Erythroblast (primary cell): ENCODE measurements around the gene GTF2F2.
A peak's percentile ranks its signal among the peaks of the same experiment; 100 is the strongest.

Experiments
- DNase-seq, 2 experiments: peaks; one replicate each; lab custom pipeline; 2025; lab: John Stamatoyannopoulos, UW
- GATA1 ChIP-seq: IDR thresholded peaks from 2 replicates; pipeline ENCODE4 v1.6.1; 2011; ENCODE audit warnings: low read depth, mild to moderate bottlenecking, control low read depth, low read length, moderate library complexity
- POLR2A ChIP-seq: IDR thresholded peaks from 2 replicates; pipeline ENCODE4 v1.6.1; 2011; ENCODE audit warnings: mild to moderate bottlenecking, low read length

Gene GTF2F2

GRCh38 chr13:45255247-45255987 lies 135.1 kb downstream of the GTF2F2 start:
- TF ChIP-seq POLR2A (no peak), GATA1 (no peak)
- DNase-seq, result no peak

- no peak for DNase-seq
- TF ChIP-seq GATA1, result no peak
- TF ChIP-seq POLR2A, result no peak
Observed at GRCh38 chr13:45256254-45256653, 135.9 kb downstream of the GTF2F2 start.

DNA sequence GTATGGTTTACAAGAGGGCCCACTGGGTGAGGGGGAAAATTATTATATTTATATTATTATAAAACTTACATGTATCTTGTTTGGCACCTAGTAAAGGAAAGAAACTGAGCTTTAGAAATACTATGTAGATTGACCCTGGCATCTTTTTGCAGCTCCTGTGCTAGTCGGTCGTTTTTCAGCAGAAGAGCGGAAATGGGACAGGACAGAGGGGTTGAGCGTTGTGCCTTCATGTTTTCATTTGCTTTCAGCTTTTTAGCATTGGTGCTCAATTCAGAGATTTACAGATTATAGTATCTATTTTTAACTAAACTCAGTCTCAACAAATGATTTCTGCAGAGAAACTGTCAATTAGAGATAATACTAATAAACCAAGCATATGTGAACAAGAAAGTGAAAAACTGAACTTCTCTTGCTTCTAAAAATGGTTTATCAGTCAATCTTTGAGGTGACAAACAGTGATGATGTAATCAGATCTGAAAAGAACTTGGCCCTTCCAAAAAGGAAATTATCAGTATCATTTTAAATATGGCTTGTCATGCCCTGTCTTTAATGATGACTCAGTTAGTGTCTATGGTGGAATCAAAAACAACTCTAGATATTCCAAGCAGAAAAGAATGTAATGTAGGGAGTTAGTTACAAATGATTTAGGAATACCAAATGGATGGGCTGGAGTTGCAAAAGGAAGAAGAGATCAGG lies 137.5 kb downstream of the GTF2F2 start:
- peak in 1 of 2 experiments; percentile 16 for DNase-seq
- TF ChIP-seq GATA1 (no peak), POLR2A (no peak)

DNA sequence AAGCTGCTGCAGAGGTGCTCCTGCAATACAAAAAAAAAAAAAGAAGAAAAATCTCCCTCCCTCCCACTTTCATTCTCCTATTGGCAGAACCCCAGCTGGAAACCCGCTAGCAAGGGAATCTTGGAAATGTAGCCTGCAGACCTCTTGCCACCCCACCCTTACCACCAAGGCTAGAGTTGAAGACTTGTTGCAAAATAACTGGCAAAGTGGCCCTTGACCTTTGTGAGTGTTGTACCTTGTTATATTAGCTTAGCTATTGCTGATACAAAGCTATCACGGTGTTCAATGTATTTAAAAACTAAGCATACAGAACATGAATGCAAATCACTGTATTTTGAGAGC lies 138.0 kb downstream of the GTF2F2 start:
- TF ChIP-seq GATA1 (no peak), POLR2A (no peak)
- DNase-seq, result no peak

DNA sequence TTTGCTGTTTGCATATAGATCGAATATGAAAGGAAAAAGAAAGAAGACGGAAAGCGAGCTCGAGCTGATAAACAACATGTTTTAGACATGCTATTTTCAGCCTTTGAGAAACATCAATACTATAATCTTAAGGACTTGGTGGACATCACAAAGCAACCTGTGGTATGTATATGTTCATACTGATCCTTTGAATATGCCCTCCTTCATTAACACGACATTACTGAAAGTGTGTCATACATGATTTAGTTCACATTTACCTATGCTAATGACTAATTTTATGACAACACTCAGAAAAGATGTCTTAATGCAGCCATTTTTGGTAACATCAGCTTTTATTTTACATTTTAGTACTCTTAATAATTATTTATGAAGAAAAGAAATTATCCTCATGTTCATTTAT lies 146.9 kb downstream of the GTF2F2 start:
- TF ChIP-seq GATA1 (no peak), POLR2A (no peak)
- DNase-seq, result no peak

GRCh38 chr13:45269204-45269603 lies 148.9 kb downstream of the GTF2F2 start:
- TF ChIP-seq POLR2A (no peak), GATA1 (no peak)
- no peak for DNase-seq

DNA sequence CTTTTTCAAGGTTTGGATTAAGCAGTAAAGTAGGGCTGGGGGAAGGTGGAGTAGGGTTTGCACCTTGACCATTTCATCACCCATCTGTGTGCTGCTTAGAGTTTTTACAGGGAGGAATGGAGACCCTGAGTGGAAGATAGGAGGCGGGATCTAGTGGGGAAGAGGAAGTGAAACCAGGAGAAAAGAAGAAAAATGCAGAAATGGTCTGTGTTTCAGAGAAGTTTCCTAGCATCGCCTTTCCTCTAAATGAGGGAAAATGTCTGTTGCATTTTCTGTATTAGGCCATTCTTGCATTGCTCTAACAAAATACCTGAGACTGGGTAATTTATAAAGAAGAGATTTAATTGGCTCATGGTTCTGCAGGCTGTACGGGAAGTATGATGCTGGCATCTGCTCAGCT lies 156.6 kb downstream of the GTF2F2 start:
- DNase-seq, result no peak
- no peak for TF ChIP-seq GATA1
- TF ChIP-seq POLR2A, result no peak

GRCh38 chr13:45278096-45278645 lies 157.9 kb downstream of the GTF2F2 start:
- DNase-seq, result no peak
- TF ChIP-seq POLR2A (no peak), GATA1 (no peak)

DNA sequence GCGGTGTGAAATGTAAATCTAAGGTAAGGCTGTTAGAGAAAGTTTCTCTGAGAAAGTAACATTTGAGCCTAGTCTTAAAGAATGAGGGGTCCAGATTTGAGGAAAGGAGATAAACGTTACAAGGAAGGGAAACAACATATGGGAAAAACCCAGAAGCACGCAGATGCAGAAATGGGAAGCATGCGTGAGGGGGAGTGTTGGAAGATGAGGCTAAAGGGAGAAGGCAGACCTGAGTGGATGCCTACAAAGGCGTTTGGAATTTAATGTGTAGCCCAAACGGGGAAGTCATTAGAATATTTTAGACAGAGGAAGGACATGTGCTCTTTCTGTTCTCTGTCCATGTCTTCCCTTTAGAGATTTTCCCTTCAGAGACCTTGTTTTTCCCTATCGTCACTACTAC lies 159.7 kb downstream of the GTF2F2 start:
- DNase-seq, result no peak
- no peak for TF ChIP-seq POLR2A
- TF ChIP-seq GATA1, result no peak

DNA sequence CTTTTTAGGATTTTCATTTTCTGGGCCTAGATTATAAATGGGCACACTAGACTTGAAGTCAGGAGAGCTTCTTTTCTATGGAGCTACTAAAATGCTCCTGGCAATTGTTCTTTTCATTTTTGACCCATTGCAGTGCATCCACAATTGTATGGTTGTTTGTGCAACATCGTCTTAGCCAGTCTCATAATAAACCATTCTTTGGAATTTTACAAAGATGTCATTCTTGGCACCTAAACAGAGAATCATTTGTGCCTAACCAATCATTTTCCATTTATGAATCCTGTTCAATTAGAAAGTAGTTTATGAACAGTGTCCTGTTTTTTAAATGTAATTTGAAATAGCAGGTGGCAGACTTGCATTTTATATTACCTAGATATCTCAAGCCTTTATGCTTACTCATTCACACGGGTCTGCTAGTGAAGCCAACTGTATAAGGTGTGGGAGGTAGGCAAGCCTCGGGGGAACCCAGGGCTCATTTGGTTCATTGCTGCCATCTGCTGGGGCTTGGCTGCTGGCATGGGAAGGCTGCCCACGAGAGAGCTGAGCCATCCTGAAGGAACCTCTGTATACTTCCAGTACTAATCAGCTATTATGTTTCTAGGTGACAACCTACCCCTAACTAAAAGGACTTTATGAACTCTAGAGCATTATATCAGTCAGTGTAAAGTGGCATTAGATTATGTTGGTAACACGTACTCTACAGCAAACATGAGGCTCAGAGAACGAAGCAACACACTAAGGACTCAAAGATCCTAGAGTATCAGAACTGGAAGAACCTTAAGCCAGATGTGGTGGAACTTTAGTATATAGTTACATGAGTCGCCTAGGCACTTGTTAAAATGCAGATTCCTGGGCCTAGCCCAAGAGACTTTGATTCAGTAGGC lies 160.7 kb downstream of the GTF2F2 start:
- peak; percentile 53 to 74 for DNase-seq
- no peak for TF ChIP-seq POLR2A

- no peak for DNase-seq
- TF ChIP-seq GATA1 (no peak), POLR2A (no peak)
Observed at GRCh38 chr13:45282994-45283393, 162.7 kb downstream of the GTF2F2 start.

DNA sequence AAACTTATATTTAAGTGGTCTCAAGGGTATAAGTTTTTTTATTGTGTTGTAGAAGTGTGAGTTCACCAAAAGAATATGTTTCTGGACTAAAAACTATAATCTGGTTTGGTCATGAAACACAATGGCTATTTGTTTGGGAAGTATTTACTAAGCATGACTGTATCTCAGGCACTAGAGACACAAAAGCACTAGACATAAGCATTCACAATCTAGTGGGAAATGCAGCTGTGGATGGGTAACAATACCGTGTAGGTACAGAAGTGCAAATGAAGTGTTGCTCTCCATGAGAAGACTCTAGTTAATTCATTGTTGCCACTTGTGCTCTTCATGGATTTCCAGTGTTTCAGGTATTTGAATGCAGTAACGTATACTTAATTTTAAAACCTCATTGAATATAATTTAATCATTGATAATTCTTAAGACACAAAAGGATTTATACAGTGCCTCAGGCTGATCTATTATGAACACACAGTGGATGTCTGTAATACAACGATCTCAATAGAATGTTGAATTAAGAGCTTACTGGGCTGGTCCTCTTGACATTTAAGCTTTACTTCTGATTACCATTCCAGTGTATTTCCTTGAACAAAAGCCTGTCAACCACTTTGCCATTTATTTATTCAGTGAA lies 169.7 kb downstream of the GTF2F2 start:
- DNase-seq, result no peak
- no peak for TF ChIP-seq POLR2A
- TF ChIP-seq GATA1, result no peak

- no peak for TF ChIP-seq GATA1
- TF ChIP-seq POLR2A, result no peak
- no peak for DNase-seq
Observed at GRCh38 chr13:45292176-45292575, 171.9 kb downstream of the GTF2F2 start.
